ENCODE measurements around the gene AMPD3.

AMPD3 gene

DNA sequence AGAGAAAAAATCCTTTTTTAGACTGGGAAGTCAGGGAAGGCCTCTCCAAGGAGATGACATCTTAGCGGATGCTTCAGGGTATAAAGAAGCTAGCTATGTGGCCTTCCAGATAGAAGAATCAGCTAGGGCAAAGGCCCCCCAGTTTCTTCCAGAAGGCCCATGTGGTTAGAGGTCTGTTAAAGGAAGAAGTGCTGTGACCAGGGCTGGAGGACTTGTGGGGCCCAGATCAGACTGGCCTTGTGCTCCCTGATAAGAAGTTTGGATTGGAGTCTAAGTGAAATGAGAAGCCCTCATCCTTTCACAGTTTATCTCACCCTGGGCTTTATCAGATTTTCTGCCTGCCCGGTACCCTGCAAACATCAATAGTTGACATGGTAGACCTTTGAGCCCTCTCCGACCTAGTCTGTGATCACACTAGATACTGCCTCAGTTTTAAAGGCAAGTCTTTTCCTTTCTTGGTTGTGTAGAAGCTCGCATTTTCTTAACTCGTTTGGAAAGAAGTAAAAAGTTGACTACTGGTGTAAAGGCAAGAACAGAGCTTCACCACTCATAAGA is 7.8 kb downstream of the AMPD3 start:
- DNase-seq, result no peak

DNA sequence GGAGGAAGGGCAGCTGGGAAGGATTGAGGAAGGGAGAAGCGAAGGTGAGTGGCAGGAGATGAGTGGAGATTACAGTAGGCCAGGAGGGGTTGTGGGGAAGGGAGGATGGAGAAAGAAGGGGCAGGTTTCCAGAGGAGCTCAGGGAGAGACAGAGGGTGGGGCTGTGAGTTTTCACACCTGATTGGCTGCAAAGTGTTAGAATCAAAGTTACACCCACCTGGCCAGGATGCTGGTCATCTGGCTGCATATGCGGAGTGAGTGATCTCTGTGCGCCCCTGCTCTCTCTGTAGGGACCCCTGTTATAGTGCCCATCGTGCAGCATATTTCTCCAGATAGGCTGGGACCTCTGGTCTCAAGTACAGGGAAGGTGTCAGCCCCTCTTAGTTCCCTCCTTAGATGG is 18.3 kb downstream of the AMPD3 start:
- DNase-seq, result no peak

DNA sequence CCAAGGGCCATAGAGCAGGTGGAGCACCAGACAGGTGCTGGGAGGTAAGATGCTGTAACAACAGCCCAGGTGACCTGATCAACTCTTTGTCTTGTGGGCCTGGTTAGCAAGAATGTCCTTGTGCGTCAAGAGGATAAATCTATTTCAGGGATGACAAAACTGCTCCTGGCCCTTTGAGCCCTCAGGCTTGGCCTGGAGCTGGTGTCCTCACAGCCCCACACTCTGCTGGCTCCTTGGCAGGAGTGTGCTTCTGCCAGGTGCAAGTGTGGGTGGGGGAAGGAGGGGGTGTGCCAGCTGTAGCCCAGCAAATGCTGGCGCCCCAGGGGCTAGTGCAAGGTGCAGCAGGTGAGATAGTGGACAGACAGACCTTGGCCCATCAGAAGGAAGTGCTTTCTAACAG is 19.5 kb downstream of the AMPD3 start:
- DNase-seq, result no peak

GRCh38 chr11:10476342-10476741 is 21.3 kb downstream of the AMPD3 start:
- DNase-seq, result no peak

DNA sequence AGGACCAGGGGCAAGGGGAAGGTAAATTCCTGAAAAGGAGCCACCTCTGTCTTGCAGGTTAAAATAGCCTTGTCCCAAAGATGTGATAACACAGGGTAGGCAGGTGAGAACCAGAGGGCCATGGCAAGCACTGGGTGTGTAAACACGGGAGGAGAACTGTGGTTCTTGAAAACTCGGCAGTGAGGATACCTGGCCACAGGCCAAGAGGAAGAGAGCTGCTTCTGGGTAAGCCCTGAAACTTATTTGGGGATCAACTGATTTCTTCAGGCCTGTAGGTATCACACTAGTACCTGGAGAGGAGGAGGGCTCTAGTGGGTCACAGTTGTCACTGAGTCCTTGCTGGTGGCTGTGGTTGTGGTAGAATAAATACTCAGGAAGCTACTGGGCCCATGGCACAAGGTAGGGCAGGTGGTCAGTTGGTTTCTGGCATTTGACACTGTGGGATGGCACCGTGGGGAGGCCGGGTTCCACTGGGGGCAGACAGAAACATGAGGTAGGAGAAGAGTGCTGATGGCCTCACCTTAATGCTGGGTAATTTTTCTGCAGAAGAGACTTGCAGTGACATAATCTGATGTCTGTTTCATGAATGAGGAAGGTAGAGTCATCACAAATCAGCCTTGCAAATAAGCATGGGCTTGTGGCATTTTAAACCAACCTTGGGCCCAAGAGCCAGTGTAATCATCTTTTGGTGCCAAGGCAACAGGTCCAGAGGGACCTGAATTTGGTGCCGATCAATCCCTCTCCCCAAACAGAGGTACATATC is 22.0 kb downstream of the AMPD3 start:
- no peak for DNase-seq

- no peak for DNase-seq
These were observed 22.6 kb downstream of the AMPD3 start for GRCh38 chr11:10477690-10478046.

DNA sequence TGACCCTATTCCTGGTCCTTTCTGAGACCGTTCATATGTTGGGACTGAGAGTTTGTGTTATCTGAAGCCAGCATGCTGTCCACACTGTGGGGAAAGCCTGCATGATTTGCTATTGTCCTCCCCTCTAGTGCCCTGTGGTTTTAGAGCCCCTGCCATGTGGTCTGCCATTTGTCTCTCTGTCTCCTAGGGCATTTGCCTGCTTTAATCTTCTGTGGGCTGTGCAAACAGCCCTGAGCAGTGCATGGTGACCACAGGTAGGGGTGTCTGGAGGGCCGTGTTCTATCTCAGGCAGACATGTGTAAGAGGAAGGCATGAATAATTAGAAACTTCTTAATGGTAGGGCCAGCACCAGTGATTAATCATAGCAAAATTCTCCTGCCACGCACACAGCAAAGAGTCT is 23.0 kb downstream of the AMPD3 start:
- DNase-seq, result no peak

DNA sequence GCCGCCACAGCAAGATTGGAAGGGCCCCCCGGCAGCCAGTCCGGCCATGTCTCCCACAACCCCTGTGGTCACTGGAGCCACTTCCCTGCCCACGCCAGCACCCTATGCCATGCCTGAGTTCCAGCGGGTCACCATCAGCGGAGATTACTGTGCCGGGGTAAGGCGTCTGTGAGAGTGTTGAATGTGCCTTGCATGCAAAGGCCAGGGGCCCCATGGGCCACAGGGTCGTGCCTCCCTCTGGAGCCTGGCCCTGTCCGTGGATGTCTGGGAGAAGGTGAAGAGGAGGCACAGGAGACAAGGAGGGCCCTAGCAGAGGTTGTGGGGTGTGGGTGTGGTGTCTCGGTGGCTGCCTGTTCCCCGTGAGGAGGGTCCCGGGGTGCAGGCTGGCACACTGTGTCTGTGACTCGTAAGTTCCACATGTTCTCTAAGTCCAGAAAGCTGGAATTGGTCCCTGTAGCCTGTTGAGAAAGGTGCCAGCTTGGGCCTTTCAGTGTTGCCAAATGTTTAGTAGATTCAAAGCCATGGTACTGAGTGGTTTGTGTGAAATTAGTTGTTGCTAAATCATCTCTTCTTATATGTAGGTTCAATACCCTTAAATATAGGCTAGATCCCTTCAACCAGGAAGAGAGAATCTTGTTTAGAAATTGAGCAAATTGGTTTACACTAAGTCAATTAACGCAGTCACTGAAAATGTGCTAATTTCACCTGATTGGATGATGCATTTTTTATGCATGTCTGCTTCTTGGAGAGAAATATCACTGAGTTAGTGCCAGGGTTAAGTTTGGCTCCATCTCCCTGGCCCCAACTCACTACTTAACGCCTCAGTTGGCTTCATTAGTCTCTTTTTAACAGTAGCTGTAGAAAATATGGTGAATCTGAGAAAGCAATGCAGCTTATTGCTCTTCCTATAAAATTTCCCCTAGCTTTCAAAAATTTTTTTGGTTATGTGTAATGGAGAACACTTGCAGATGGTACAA is 23.8 kb downstream of the AMPD3 start:
- DNase-seq, result no peak

GRCh38 chr11:10480026-10480425 is 25.0 kb downstream of the AMPD3 start:
- DNase-seq, result no peak

GRCh38 chr11:10480760-10481159 is 25.7 kb downstream of the AMPD3 start:
- no peak for DNase-seq

DNA sequence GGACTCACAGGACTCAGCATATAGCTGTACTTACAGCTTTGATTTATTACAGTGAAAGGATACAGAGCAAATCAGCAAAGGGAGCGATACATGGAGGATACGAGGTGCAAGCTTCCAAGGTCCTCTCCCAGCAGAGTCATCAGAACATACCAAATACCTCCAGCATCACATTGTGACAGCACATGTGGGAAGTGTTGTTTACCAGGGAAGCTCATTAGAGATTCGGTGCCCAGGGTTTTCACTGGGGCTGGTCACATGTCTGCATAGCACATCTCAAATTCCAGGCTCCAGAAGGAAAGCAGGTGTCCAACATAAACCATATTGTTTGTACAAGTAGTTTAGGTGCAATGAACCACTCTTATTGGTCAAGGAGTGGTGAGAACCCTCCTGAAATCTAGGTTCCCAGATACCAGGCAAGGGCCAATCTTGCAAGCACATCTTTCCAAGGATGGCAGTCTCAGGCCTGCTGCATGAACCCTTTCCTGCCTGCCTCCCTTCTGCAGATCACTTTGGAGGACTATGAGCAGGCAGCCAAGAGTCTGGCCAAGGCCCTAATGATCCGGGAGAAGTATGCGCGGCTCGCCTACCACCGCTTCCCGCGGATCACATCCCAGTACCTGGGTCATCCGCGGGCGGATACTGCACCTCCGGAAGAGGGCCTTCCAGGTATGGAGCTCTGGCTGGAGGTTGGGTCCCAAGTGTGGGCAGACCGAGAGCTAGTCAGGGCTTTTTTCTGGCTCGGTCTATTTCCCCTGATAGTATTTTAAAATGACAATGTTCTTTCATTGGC is 26.7 kb downstream of the AMPD3 start:
- DNase-seq, result no peak

GRCh38 chr11:10483174-10483573 is 28.1 kb downstream of the AMPD3 start:
- DNase-seq, result no peak

DNA sequence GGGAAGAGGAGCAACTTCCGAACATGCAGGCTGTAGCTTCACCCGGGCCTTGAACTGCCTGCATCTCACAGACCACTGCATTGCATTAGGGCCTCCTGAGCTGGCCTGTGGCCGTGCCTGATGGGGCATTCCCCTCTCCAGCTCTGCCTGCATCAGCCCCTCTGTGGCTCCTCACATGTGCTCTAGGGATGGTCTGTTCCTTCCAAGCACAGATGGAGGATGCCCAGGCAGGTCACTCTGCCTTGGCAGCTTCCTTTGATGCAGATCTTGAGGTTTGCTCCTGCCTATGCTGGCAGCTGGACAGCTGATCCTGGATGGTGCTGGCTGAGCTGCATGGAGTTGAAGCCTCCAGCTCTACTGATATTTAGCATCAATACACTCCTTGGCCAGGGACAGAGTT is 28.5 kb downstream of the AMPD3 start:
- no peak for DNase-seq

DNA sequence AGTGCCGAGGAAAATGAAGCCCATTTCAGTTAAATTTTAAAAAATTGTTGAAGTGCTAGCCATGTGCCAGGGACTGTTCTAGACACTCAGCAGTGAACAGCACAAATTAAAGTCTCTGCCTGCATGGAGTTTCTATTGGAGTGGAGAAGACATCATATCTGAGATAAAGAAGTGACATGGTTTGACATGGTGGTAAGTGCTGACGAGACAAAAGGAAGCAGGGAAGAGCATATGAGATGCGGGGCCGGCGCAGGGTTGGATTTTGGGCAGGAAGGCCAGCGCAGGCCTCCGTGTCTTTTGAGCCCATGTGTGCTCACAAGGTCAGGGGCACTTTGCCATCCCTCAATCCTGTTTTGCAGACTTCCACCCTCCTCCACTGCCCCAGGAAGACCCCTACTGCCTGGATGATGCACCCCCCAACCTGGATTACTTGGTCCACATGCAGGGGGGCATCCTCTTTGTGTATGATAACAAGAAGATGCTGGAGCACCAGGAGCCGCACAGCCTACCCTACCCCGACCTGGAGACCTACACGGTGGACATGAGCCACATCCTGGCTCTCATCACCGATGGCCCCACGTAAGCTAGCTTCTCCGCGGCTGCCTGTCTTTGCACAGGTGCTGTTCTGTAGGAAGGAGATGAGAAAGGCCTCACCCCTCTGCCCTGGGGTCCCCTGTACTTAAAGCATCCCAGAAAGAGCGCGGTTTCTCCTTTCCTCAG is 29.6 kb downstream of the AMPD3 start:
- no peak for DNase-seq

DNA sequence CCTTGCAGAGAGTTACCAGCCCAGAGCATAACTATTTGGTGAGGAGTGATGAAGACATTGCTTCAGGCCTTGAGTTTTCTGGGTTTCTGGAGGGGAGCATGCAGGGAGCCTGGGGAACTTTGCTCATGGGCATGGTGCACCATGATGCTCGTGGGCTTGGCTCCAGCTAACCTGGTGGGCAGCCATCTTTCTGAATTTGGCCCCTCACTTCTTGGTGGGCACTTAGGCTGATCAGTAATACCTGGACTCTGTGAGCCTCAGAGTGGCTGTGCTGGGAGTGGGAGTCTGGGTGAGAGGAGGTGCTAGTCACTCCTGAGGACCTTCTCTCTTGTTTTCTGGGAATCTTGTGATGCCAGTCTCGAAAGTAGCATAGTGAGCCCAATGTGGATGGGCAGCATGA is 30.6 kb downstream of the AMPD3 start:
- no peak for DNase-seq

DNA sequence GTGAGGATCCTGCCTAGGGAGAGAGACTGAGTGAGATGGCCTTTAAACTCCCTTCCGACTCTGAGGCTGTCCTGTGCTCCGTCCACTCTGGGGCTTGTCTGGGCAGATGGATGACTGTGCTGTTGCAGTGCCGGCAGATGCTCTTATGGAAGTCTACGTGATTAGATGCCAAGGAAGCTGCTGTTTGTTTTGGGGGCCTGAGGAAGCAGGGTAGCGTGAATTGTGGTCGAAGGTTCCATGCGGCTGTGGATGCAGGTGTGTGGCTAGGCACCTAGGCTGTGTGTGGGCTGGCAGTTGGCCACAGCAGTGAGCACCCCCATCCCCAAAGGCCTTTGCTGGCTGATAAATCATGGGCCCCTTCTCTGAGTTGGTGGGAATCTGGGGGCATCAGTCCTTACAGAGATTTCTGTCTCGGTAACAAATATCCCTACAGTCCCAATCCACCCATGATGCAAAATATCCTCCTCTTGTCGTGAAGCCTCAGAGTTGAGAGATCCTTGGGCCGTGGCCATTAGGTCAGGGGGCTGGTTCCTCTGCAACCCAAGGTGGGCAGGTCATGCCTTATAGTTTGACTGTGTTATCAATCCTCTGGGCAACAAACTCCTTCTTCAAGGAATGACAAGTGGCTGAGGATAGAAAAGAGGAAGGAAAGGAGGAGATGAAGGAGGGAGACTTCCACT is 31.2 kb downstream of the AMPD3 start:
- no peak for DNase-seq

- DNase-seq, result no peak
These were observed 32.1 kb downstream of the AMPD3 start for GRCh38 chr11:10487002-10487647.

DNA sequence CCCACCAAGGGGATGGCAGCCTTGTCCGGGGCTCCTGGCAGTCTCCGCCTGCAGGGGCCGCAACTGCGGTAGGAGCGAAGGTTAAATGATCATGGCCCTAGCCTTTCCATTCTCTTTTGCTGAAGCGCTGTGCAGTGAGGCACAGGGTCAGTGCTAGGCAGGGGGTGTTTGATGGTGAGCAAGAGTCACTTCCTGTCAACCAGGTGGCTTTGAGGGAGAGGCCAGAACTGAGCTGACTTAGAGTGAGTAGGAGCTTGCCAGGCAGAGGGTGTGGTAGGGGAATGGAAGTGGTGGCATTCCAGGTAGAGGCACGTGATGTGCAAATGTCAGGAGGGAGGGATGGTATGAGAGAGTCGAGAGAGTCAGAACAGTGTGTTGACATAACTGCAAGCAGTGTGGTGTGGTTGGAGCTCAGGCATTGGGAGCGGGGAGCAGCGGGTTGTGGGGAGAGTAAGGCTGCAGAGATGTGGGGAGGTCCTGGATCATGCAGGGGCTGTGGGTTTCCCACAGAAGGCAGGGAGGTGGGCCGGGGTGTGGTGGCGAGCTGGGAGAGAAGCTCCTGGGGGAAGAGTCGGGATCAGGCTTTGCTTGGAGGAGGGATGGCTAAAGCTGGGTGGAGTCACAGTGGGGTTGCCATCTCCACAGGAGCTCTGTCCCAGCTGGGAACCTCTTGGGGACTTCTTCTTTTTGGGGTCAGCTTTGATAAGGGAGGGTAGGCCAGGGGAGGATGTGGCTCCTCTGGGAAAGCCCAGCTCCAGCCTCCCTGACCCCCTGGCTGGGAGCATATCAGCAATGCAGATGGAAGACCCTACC is 33.3 kb downstream of the AMPD3 start:
- no peak for DNase-seq

- no peak for DNase-seq
These were observed 34.0 kb downstream of the AMPD3 start for GRCh38 chr11:10488934-10489691.

- DNase-seq, result no peak
These were observed 35.0 kb downstream of the AMPD3 start for GRCh38 chr11:10490032-10490397.

Measured in NK-92 treated with Interleukin-12 subunit alpha and Interleukin-12 subunit beta, amount 100 ng/mL, for 24 hours (cell line).